HUES64 (cell line): Measurements from ENCODE around the gene SLC5A5.

Source experiments
- H3K27ac ChIP-seq: 2 replicates; pipeline ENCODE4 v1.7.0; 2013; ENCODE audit warnings: low read depth, low read length, inconsistent platforms
- H3K27me3 ChIP-seq: 2 replicates; pipeline ENCODE4 v1.6.1; 2013; ENCODE audit warnings: mild to moderate bottlenecking, low read length; ENCODE audit not compliant: insufficient read depth
- H3K36me3 ChIP-seq: 2 replicates; pipeline ENCODE4 v1.6.1; 2013; ENCODE audit warnings: mild to moderate bottlenecking, low read length; ENCODE audit not compliant: insufficient read depth
- H3K4me1 ChIP-seq: 2 replicates; pipeline ENCODE4 v1.6.1; 2013; ENCODE audit warnings: mild to moderate bottlenecking, low read length, moderate library complexity; ENCODE audit not compliant: insufficient read depth
- H3K4me3 ChIP-seq: 2 replicates; pipeline ENCODE4 v1.5.1; 2013; ENCODE audit warnings: mild to moderate bottlenecking, low read length, moderate library complexity
- H3K9ac ChIP-seq: 2 replicates; pipeline ENCODE4 v1.6.1; 2013; ENCODE audit warnings: mild to moderate bottlenecking, low read depth, low read length
- H3K9me3 ChIP-seq: 2 replicates; pipeline ENCODE4 v1.6.1; 2013; ENCODE audit warnings: low read depth, low read length; ENCODE audit not compliant: insufficient read depth
- WGBS: fragments of 150-250, 120-280 bp; methylation state at CpG from one replicate; pipeline ENCODE4 v1.1.7; 2013; ENCODE audit warnings: missing lambda C conversion rate; 5-methylcytosine and 5-hydroxymethylcytosine counted together

Gene SLC5A5

GRCh38 chr19:17836530-17836929 is 35.2 kb upstream of the SLC5A5 start:
- H3K4me3 ChIP-seq, result no peak overlapping the region
- H3K9ac ChIP-seq, result no peak overlapping the region
- no peaks in the 10 kb centered on the region for H3K36me3 ChIP-seq
- H3K4me1 ChIP-seq, result peaks cover 5% of the 10 kb centered on the region
- peaks cover 12% of the 10 kb centered on the region; the same call in 1 of the 2 replicates for H3K27me3 ChIP-seq
- no peak overlapping the region for H3K27ac ChIP-seq
- 80% methylated on average over 4 of the region's 4 CpGs for WGBS
- H3K9me3 ChIP-seq, result no peaks in the 10 kb centered on the region

- H3K36me3 ChIP-seq, result no peaks in the 10 kb centered on the region
- peaks cover 5% of the 10 kb centered on the region for H3K4me1 ChIP-seq
- 96% methylated on average over 7 of the region's 7 CpGs for WGBS
- H3K4me3 ChIP-seq, result no peak overlapping the region
- H3K9me3 ChIP-seq, result no peaks in the 10 kb centered on the region
- H3K27ac ChIP-seq, result no peak overlapping the region
- H3K9ac ChIP-seq, result no peak overlapping the region
- peaks cover 16% of the 10 kb centered on the region for H3K27me3 ChIP-seq
These were observed 33.8 kb upstream of the SLC5A5 start for GRCh38 chr19:17837972-17838371.

- Histone ChIP-seq H3K4me1 (peaks cover under 1% of the 10 kb centered on the region; the same call in 1 of the 2 replicates), H3K4me3 (no peak overlapping the region), H3K27ac (no peak overlapping the region), H3K27me3 (peaks cover 20% of the 10 kb centered on the region), H3K9ac (no peak overlapping the region), H3K9me3 (no peaks in the 10 kb centered on the region), H3K36me3 (no peaks in the 10 kb centered on the region)
- 90% methylated on average over 6 of the region's 6 CpGs for WGBS
These were observed 31.7 kb upstream of the SLC5A5 start for GRCh38 chr19:17840019-17840418.

- Histone ChIP-seq H3K27me3 (peaks cover 20% of the 10 kb centered on the region), H3K4me1 (no peaks in the 10 kb centered on the region), H3K36me3 (no peaks in the 10 kb centered on the region), H3K27ac (no peak overlapping the region), H3K4me3 (peak overlapping the region; percentile 61), H3K9ac (no peak overlapping the region), H3K9me3 (no peaks in the 10 kb centered on the region)
- 6% methylated on average over 30 of the region's 30 CpGs for WGBS
These were observed 30.4 kb upstream of the SLC5A5 start for GRCh38 chr19:17841371-17841809.

GRCh38 chr19:17841810-17842662 is 29.7 kb upstream of the SLC5A5 start:
- Histone ChIP-seq H3K27me3 (peaks cover 20% of the 10 kb centered on the region), H3K9ac (peak overlapping the region; percentile 74), H3K36me3 (no peaks in the 10 kb centered on the region), H3K4me3 (peak overlapping the region; percentile 61), H3K27ac (no peak overlapping the region), H3K4me1 (no peaks in the 10 kb centered on the region), H3K9me3 (no peaks in the 10 kb centered on the region)
- WGBS, result 2% methylated on average over 56 of the region's 56 CpGs

GRCh38 chr19:17842663-17843291 is 29.0 kb upstream of the SLC5A5 start:
- H3K4me1 ChIP-seq, result 0 out of 2 replicates have a peak, but pooled peaks cover 2% of the 10 kb centered on the region
- no peaks in the 10 kb centered on the region for H3K9me3 ChIP-seq
- H3K36me3 ChIP-seq, result no peaks in the 10 kb centered on the region
- H3K4me3 ChIP-seq, result peak overlapping the region; percentile 60
- 72% methylated on average over 20 of the region's 20 CpGs for WGBS
- no peak overlapping the region for H3K27ac ChIP-seq
- H3K9ac ChIP-seq, result peak overlapping the region; percentile 74
- peaks cover 20% of the 10 kb centered on the region for H3K27me3 ChIP-seq

- 0 out of 2 replicates have a peak, but pooled peaks cover 2% of the 10 kb centered on the region for H3K4me1 ChIP-seq
- no peak overlapping the region for H3K9ac ChIP-seq
- H3K9me3 ChIP-seq, result no peaks in the 10 kb centered on the region
- no peak overlapping the region for H3K4me3 ChIP-seq
- 91% methylated on average over 9 of the region's 9 CpGs for WGBS
- H3K27ac ChIP-seq, result no peak overlapping the region
- H3K27me3 ChIP-seq, result peaks cover 26% of the 10 kb centered on the region
- no peaks in the 10 kb centered on the region for H3K36me3 ChIP-seq
These were observed 28.4 kb upstream of the SLC5A5 start for GRCh38 chr19:17843292-17843827.

GRCh38 chr19:17843908-17844490 is 27.7 kb upstream of the SLC5A5 start:
- Histone ChIP-seq H3K4me3 (no peak overlapping the region), H3K9me3 (no peaks in the 10 kb centered on the region), H3K27me3 (peaks cover 26% of the 10 kb centered on the region), H3K9ac (no peak overlapping the region), H3K4me1 (0 out of 2 replicates have a peak, but pooled peaks cover 2% of the 10 kb centered on the region), H3K27ac (no peak overlapping the region), H3K36me3 (no peaks in the 10 kb centered on the region)
- WGBS, result 84% methylated on average over 14 of the region's 14 CpGs

GRCh38 chr19:17846146-17846545 is 25.6 kb upstream of the SLC5A5 start:
- Histone ChIP-seq H3K27me3 (peaks cover 19% of the 10 kb centered on the region), H3K4me3 (no peak overlapping the region), H3K9me3 (no peaks in the 10 kb centered on the region), H3K36me3 (no peaks in the 10 kb centered on the region), H3K9ac (no peak overlapping the region), H3K27ac (no peak overlapping the region), H3K4me1 (0 out of 2 replicates have a peak, but pooled peaks cover 2% of the 10 kb centered on the region)
- WGBS, result 92% methylated on average over 8 of the region's 8 CpGs

GRCh38 chr19:17847538-17848366 is 24.0 kb upstream of the SLC5A5 start, which contains the start of gene JAK3:
TSS of gene JAK3 (minus strand) at chr19:17847982. CDS start at chr19:17844417, 3,565 bp downstream.
- H3K27ac ChIP-seq, result no peak within 1 kb of the TSS
- 0 out of 2 replicates have a peak, but pooled peaks cover 2% of the 10 kb centered on the region for H3K4me1 ChIP-seq
- peak within 1 kb of the TSS; percentile 41 for H3K4me3 ChIP-seq
- no peaks in the 10 kb centered on the region for H3K36me3 ChIP-seq
- peaks cover 12% of the 10 kb centered on the region for H3K27me3 ChIP-seq
- WGBS, result 13% methylated on average over 37 of the region's 40 CpGs
- H3K9me3 ChIP-seq, result no peaks in the 10 kb centered on the region
- H3K9ac ChIP-seq, result no peak within 1 kb of the TSS
